NCI-H187 treated with DMSO at 0.1 percent for 48 hours (cell line): Measurements from ENCODE around the gene DUS3L.
"Not testable (repeated sequence)": the region's sequence is repeated elsewhere in the genome, so short reads cannot be mapped to it uniquely, and the experiment has no call there.

ENCODE experiments used
- DNase-seq: peaks from one replicate; lab custom pipeline; 2025; lab: John Stamatoyannopoulos, UW

DUS3L gene

DNA sequence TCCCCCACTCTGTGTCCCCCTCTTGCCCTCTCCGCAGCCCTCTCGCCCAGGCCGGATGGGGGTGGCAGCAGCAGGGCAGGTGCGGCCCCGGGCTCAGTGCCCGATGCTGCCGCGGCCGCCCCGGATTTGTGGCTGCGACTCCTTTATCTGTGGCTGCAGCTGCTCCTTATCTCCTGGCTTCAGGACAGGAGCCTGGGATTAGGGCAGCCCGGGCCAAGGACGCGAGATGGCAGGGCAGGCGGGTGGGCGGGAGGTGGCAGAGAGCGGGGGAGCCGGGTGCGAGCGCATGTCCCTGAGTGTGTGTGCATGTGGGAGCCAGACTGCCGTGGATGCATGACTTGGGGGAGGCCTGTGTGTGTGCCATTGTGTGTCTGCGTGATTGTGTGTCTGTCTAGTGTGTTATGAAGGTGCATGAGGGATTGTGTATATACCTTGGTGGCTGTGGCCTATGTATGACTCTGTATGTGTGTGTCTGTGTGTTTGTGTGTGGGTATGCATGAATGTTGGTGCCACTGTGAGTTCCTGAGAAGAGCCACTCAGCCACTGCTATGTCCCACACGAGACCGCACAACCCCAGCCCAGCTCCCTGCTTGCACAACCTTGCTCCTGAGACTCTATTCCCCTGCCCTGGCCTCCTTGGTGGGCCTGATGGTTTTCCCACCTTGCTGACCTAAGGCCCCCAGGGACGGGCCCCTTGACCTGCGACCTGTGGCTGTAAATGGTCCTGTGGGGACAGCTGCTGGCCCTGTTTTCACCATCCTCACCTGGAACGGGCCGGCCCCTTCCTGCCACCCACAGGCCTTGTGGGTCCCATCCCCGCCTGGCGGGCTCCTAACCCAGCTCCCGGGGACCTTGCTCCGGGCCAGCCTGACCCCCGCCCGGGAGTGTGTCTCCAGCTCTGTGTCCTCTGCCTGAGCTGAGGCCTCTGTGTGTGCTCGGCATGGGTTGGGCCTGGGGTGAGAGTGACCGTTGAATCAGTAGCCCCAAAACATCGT is 8.6 kb upstream of the DUS3L start:
- no peak for DNase-seq

DNA sequence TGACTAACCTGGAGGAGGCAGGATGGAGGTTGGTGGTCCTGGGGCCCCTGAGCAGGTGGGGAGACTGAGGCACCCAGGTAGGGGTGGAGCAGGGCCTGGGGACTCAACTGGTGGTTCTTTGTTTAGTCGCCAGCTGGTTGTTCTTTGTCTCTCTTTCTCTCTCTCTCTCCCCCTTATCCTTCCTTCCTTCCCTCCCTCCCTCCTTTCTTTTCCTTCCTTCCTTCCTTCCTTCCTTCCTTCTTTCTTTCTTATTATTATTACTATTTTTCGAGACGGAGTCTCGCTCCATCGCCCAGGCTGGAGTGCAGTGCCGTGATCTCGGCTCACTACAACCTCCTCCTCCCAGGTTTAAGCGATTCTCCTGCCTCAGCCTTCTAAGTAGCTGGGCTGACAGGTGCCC is 7.3 kb upstream of the DUS3L start:
- DNase-seq = no peak

DNA sequence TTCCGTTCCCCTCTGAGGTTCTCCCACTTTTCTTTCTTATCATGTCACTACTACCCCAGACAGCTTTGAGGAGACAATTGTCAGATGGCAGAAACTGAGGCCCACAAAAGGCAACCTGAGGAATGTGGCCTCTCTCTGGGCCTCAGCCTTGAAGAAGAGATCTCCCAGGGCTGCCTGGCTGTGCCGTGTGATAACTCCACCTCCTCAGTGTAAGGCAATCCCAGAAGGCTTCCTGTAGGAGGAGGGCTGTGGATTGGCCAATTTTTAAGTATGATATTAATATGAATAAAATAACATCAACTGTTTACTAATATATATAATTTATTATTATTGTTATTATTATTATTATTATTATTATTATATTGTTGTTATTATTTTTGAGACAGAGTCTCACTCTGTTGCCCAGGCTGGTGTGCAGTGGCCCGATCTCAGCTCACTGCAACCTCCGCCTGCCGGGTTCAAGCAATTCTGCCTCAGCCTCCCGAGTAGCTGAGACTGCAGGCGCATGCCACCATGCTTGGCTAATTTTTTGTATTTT is 4.5 kb upstream of the DUS3L start:
- DNase-seq = no peak

DNA sequence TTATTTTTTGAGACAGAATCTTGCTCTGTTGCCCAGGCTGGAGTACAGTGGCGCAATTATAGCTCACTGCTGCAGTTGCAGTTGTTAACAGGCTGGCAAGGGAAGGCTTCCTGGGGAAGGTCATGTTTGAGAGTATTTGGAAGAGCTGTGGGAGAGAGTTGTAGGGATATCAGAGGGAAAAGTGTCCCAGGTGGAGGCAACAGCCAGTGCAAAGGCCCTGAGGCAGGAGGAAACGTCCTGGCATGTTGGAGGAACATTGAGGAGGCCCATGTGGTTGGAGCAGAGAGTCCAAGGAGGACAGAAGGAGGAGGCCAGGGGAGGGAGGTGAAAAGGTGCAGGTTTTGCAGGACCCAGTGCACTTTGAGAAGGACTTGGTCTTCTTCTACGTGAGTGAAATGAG is 2.2 kb upstream of the DUS3L start:
- no peak for DNase-seq

DNA sequence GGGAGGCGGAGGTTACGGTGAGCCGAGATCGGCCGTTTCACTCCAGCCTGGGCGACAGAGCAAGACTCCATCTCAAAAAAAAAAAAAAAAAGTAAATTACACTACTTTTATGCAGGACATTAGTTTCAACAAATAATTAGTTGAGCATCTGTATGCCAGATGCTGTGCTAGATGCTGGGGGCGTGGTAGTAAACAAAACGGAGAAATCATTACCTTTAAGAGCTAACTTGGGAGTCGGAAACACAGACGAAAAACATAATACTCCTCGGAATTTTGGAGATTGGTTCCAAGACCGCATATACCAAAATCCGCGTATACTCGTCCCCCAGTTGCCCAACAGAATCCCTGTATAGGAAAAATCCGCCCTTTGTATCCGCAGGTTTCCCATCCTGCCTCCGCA is 1.3 kb upstream of the DUS3L start:
- no peak for DNase-seq

DNA sequence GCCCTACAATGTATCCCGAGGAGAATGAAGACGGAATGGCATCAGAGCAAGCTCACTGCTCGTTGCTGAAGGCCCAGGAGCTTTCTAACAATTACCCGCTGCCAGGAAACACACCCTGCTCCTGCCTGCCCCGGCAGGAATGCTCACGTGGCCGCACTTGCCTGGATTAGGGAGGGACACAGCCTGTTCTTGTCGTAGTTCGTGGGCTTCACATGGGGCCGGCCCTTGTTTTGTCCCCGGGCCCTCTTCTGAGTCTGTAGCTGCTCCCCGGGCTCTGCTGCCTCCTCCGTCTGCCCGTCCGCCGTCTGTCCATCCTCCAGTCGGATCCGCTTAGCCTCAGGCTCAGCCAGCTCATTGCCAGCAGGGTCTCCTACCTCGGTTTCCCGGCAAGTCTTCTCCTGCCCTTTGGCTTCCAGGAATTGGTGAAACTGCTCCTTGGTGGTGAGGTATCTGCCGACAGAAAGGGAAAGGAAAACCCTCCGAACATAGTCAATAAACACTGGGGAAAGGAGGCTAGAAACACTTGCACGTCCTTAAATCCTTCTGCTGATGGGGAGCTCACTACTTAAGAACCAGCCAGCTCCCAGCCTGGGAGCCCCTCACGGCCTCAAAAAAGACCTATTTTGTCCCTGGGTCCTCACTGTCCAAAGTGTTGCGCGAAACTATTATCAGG is 941 bp downstream of the DUS3L start:
- DNase-seq = no peak

DNA sequence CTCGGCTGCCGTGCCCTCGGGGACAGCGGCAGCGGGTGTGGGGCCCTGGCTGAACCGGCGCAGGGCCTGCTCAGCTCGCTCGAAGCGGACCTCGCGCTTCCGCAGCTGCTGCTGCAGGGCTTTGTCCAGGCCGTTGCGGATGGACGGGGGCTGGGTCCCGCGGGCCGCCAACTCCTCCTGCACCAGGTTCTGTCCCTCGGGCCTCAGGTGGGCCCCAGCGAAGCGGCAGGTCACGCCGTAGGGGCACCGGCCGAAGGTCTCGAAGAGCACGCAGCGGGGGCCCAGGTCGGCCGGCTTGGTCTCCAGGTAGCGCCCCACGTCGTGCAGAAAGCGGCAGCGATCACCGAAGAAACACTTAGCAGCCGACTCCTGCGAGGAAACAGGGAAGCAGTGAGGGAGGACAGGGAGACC is 1.6 kb downstream of the DUS3L start:
- no peak for DNase-seq

DNA sequence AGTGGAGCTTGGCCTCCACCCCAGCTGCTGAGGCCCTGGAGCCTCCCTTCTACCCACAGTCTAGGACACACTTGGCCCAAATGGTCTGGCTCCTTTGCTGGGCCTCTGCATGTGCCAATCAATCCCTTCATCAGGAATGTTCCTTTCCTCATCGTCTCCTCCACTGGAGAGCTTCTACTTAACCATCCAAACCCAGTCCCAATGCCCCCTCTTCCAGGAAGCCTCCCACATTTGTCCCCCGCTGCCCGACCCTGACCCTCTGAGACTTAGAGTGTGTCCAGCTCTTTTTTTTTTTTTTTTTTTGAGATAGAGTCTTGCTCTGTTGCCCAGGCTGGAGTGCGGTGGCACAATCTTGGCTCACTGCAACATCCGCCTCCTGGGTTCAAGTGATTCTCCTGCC is 2.5 kb downstream of the DUS3L start:
- no peak for DNase-seq

DNA sequence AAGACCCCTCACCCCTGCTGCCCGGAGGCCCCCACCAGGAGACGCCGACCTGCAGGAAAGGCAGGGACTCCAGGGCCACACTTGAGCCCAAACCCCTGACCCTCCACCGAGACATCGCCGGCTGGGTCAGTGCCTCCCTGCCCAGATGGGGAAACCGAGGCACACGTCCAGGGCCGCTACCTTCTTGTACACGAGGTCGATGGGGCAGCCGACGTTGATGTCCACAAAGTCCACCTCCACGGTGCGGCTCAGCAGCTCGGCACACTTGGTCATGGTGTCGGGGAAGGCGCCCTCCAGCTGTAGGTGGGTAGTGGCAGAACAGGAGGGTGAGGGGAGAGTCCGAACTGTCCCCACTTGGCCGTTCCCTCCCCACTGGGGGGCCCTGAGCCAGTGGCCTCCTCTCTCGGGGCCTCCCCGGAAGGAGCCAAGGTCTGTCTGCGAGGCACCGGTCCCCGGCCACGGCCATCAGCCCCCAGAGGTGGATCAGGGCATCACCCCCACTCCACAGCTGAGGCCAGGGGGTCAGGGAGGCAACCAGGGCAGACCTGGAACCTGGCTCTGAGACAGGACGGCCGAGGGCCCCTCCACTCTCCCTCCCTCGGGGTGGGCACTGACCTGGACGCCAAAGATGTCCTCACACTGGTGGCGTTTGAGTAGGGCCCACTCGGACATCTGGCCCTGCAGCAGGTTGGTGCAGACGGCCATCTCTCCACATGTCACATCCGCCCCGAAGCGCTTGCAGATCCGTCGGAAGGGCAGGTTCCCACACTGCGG is 3.4 kb downstream of the DUS3L start:
- DNase-seq = no peak

DNA sequence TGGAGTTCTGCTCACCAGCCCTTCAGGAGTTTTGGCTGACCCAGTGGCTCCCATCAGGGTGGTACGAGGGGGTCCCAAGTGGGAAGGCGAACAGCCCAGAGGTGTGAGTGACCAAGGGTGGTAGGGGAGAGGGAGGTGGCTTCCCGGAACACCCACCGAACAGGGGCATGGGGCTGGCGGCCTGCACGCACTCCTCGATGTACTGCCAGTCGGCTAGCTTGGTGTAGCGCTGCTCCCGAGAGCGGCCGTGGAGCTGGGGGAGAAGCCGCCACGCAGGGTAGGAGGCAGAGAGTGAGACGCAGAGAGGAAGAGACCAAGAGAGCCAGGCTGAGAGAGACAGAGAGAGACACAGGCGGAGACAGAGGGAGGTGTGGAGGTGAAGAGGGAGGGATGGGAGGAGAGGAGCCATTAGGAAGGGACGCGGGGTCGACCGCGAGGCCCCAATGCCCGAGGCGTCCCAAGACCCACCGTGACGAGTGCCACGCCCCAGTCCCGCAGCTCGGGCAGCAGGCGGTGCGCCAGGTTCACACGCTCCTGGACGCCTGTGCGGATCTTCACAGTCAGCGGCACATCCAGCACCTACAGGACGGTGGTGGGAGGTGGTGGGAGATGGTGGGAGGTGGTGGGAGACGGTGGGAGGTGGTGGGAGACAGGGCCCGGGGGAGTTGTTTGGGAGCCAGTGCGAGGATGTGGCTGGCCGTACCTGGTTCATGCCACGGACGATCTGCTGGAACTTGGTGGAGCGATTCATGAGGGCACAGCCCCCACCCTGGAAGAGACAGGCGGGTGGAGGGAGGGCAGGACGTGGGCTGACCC is 4.2 kb downstream of the DUS3L start:
- DNase-seq = no peak

DNA sequence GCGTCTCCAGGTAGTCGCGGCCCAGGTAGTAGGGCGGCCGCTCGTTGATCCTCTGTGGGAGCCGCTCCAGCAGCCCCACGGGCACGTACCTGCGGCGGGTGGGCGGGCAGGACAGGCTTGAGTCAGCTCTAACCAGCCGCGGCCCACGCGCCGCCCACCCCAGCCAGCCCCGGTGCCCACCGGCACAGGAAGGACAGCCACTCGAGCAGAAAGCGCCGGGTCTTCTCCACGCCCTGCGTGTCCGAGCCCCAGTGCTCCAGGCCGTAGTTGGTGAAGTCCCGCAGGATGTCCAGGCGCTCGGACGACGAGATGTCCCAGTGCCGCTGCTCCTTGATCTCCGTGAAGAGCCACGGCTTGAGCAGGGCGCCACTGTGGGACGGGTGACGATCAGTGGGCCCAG is 5.5 kb downstream of the DUS3L start:
- no peak for DNase-seq

DNA sequence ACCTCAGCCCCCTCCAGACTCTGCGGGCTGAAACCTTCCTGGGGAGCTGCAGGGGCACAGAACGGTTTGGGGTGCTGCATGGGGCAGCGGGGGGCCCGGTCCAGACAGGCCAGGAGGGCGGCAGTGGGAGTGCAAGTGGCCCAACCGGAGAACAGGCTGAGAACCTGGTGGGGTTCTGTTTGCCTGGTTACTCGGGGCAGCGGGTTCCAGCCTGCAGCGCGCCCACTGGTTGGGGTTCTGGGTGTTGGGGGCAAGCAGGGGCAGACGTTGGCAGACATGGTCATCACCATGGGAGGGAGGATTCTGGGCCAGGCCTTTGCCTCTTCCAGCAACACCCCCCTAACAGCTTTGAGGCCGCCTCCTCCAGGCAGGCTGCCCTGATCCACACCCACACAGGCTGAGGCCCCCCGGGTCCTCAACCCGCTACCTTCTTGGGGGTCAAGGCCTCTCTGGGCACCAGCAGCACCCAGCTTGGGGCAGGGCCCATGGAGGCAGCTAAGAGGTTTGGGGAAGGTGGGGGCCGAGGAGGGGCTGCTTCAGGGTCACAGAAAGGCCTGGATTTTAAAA is 6.3 kb downstream of the DUS3L start, which contains the start of gene PRR22:
Gene PRR22 (minus strand): TSS at position 166 of the 567 bp plus-strand sequence. CDS start 86 bp downstream, at position 80.
- no peak for DNase-seq

DNA sequence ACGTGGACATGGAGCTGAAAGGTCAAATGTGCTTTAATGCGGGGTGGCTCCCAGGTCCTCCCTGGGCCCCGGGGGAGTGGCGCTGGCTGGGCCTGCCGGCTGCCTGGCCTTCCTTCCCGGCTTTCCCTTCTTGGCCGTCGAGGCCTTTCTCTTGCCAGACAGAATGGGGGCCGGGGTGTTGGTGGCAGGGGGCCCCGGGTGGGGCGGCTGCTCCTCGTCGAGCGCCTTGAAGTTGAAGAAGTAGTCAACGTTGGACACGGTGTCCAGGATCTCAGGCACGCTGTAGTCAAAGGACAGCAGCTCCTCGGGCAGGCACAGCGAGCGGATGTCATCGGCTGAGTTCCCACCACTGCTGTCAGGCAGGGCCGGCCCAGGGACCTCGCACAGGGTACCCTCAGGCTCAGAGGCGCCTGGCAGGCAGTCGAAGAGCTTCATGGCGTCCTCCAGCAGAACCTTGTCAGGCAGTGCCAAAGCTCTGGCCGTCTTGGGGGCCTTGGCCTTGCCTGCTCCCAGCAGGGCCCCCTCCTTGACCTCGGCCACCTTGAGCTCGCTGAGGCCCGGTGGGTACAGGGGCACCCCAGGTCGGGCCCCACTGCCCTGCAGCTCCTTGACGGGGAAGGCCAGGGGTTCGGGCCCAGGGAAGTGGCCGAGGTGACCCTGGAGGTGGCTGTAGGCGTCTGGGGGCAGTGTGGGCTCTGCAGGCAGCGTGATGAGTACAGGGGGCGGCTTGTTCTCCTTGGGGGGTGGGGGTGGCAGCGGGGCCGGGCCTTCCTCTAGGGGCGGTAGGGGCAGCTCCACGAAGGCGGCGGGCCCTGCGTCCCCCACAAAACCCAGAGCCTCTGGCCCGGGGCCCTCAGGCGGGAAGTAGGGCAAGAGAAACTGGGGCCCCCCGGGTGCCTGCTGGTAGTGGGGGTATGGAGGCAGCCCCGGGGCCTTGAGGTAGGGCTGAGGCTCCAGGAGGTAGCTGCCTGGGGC is 7.7 kb downstream of the DUS3L start:
- DNase-seq = no peak

DNA sequence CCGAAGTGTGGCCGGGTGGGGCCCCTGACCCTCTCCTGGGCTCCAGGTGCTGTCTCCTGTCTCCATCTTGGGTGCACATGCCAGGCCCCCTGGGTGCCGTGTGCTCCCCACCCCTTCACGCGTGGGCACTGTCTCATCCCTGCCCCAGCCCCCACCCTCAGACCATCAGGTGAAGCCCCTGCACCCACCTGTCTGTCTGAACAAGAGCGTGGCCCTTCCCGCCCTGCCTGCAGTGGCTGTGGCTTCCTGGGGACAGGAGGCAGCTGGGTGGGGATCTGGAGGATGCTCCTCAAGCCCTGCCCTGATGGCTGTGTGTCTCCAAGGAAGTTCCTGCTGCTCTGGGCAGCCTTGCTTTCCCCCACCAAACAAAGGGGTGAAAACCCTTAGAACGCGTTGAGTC is 8.6 kb downstream of the DUS3L start:
- no peak for DNase-seq

DNA sequence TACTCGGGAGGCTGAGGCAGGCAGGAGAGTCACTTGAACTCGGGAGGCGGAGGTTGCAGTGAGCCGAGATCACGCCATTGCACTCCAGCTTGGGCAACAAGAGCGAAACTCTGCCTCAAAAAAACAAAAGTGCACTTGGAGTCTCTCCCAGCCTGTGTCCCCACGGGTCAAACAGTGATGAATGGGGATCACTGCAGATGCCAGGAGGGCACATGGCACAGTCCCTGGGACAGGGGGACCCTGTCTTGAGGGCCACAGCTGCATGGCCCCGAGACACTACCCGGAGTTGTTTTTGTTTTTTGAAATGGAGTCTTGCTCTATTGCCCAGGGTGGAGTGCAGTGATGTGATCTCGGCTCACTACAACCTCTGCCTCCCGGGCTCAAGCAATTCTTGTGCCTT is 10.0 kb downstream of the DUS3L start:
- DNase-seq = not testable (repeated sequence)

DNA sequence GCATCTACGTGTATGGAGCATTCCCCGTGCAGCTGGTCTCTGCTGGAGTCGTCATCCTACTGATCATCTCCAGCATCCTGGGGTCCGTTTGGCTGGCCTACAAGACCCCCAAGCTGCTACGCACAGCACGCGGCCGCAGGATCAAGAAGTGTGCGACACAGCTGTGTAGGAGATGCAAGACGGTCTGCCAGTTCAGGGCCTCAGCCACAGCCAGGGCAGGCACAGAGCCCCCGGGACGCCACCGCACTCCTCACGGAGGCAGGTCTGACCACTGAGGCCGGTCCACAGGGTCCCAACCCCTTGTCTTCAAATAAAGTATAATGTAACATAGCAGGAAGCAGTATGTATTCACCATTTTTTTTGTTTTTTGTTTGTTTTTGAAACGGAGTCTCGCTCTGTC is 12.6 kb downstream of the DUS3L start:
- DNase-seq = no peak

DNA sequence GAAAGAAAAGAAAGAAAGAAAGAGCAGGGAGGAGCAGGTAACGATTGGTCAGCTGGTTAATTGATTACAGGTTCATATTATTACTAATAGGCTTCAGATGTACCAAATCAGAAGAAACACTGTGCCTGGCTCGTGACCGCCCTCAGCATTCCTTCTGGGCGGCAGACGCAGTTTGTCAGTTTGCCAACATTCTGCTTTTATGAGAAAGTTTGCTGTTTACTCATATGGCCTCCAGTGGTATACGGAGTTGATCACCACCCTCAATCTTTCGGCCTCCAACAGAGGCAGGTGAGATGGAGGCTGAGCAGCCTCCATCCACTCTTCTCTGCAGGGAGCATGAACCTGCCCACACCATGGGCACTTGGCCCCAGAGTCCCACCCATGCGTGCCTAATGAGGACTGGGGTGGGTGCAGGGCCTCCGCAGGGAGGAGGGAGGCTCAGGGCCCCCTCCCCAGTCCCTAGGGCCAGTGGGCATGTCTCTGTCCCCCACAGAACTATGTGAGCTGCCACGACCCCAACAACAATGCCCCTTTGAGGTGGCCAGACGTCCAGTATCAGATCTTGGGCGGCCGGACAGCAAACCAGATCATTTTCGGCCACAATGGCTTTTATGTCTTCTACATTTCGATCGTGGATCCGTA is 15.2 kb downstream of the DUS3L start:
- no peak for DNase-seq

DNA sequence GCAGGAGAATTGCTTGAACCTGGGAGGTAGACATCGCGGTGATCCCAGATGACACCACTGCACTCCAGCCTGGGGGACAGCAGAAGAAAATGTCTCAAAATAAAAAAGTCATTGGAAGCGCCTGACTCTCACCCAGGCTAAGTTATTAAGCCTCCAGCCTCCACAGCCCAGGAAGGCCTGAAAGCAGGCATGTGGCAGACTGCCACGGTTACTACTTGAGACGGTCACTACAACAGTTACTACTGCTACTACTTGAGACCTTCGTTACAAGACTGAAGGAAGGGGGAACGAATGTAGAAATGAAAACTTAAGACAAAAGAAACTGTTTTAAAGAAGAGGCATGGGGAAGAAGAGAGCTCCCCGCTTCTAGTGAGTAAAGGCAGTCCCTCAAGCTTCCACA is 16.0 kb downstream of the DUS3L start:
- no peak for DNase-seq

DNA sequence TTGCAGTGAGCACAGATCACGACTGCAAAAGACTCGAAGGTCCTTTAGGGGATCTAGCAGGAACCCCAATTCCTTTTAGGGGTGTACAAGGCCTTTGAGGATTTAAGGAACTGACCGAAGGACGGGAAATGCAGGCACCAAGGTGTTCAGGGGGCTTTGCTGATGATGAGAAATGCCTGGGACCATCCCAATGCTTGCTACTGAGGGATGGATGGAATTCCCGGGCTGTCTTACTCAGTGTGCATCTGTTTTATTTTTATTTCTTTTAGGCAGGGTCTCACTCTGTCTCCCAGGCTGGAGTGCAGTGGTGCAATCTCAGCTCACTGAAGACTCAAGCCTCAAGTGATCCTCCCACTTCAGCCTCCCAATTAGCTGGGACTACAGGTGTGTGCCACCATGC is 17.7 kb downstream of the DUS3L start:
- DNase-seq = no peak
